Vagina (tissue), 2 donors: ENCODE data around the gene SMIM1.

Experiments
- CTCF ChIP-seq, 3 experiments: fragments of 450-650 bp in 2 of 3; fragments of 200-600 bp in 1 of 3; sonication (generic) in 1 of 3; IDR thresholded peaks; one replicate each; pipeline ENCODE4 v1.5.1; 2017 to 2019; ENCODE audit warnings: antibody characterized with exemption in 3 of 3, mild to moderate bottlenecking in 2 of 3, moderate library complexity in 2 of 3
- POLR2A ChIP-seq, 2 donors: fragments of 450-650 bp; IDR thresholded peaks; one replicate each; pipeline ENCODE4 v1.6.1; 2017; ENCODE audit warnings: antibody characterized with exemption in 2 of 2, mild to moderate bottlenecking in 2 of 2, moderate library complexity in 2 of 2
- POLR2AphosphoS5 ChIP-seq, 2 donors: sonication (generic); formaldehyde crosslinking; IDR thresholded peaks; one replicate each; pipeline ENCODE4 v1.9.0; 2017; ENCODE audit warnings: antibody characterized with exemption in 2 of 2, mild to moderate bottlenecking in 2 of 2, low read depth in 1 of 2; ENCODE audit not compliant: insufficient read depth in 1 of 2

GRCh38 chr1:3777647-3778589 lies 5.4 kb downstream of the SMIM1 start:
- TF ChIP-seq POLR2A (IDR thresholded peaks at IDR 0.05) (no peak), CTCF (IDR thresholded peaks at IDR 0.05) (no peak), POLR2AphosphoS5 (IDR thresholded peaks at IDR 0.05; ENCODE audit: insufficient read depth in 1 of 2, low read depth in 1 of 2) (no peak)
